WTC11 (cell line): ENCODE measurements around the gene HAPLN3. TPM values are rescaled to one million over a fixed set of nuclear protein-coding genes. Genes with fewer than 3 reads are reported as not detected.

Experiments
- ATAC-seq: fragments of 200-7000 bp; cut with Tn5 transposase; 2 replicates; pipeline ENCODE4 v1.10.0; 2021; ENCODE audit warnings: mild to moderate bottlenecking, moderate library complexity
- CTCF ChIA-PET: fragments of 300-600 bp; sonication (Branson Sonifier 250); formaldehyde crosslinking; loops from one replicate; lab custom pipeline; 2021; ENCODE audit warnings: antibody characterized with exemption; lab: Charles Lee
- POLR2A ChIA-PET: fragments of 350-600 bp; sonication (Branson Sonifier 250); formaldehyde crosslinking; loops from one replicate; lab custom pipeline; 2021; ENCODE audit warnings: antibody characterized with exemption; lab: Charles Lee
- DNase-seq: peaks from one replicate; pipeline ENCODE4 v3.0.0; 2021; ENCODE audit warnings: low spot score
- H3K27ac Mint-ChIP-seq: 2 replicates; pipeline ENCODE4 v1.8.0; 2021; ENCODE audit warnings: mixed read lengths
- H3K27me3 Mint-ChIP-seq: 2 replicates; pipeline ENCODE4 v1.8.0; 2021; ENCODE audit warnings: low read depth, mild to moderate bottlenecking, moderate library complexity, mixed read lengths
- H3K36me3 Mint-ChIP-seq: 2 replicates; pipeline ENCODE4 v1.8.0; 2021; ENCODE audit warnings: mixed read lengths
- H3K4me1 Mint-ChIP-seq: 2 replicates; pipeline ENCODE4 v1.8.0; 2022; ENCODE audit warnings: mixed read lengths
- H3K4me3 Mint-ChIP-seq: 2 replicates; pipeline ENCODE4 v1.8.0; 2021; ENCODE audit warnings: mild to moderate bottlenecking, moderate library complexity, mixed read lengths
- H3K9me3 Mint-ChIP-seq: 2 replicates; pipeline ENCODE4 v1.8.0; 2021; ENCODE audit warnings: mixed read lengths
- CDX4 ChIP-seq: fragments of 250-450 bp; sonication (Bioruptor Pico); IDR thresholded peaks from 2 replicates; pipeline ENCODE4 v1.9.0; 2021; ENCODE audit warnings: moderate library complexity, mild to moderate bottlenecking, inconsistent platforms, borderline replicate concordance
- CREM ChIP-seq: sonication (generic); formaldehyde crosslinking; IDR thresholded peaks from 2 replicates; pipeline ENCODE4 v1.8.1; 2022; ENCODE audit warnings: mild to moderate bottlenecking, missing genetic modification reagents, moderate library complexity
- CTCF ChIP-seq: fragments of 200-600 bp; IDR thresholded peaks from 2 replicates; pipeline ENCODE4 v1.8.0; 2022; ENCODE audit warnings: antibody characterized with exemption
- E2F4 ChIP-seq: sonication (generic); formaldehyde crosslinking; IDR thresholded peaks from 2 replicates; pipeline ENCODE4 v1.8.1; 2022; ENCODE audit warnings: low read depth, mild to moderate bottlenecking, moderate library complexity, missing genetic modification reagents, borderline replicate concordance
- FOXJ3 ChIP-seq: sonication (generic); formaldehyde crosslinking; IDR thresholded peaks from 2 replicates; pipeline ENCODE4 v1.9.0; 2021; ENCODE audit warnings: missing genetic modification reagents, mild to moderate bottlenecking, borderline replicate concordance
- FOXK1 ChIP-seq: sonication (generic); formaldehyde crosslinking; IDR thresholded peaks from 2 replicates; pipeline ENCODE4 v1.8.0; 2022; ENCODE audit warnings: mild to moderate bottlenecking, moderate library complexity, missing genetic modification reagents
- GABPB1 ChIP-seq: sonication (generic); formaldehyde crosslinking; IDR thresholded peaks from 2 replicates; pipeline ENCODE4 v1.8.1; 2023; ENCODE audit warnings: mild to moderate bottlenecking, missing genetic modification reagents
- GRHL2 ChIP-seq: fragments of 250-450 bp; sonication (Bioruptor Pico); IDR thresholded peaks from 2 replicates; pipeline ENCODE4 v1.8.0; 2022; ENCODE audit warnings: mild to moderate bottlenecking, moderate library complexity; ENCODE audit not compliant: insufficient replicate concordance, severe bottlenecking
- HMGXB4 ChIP-seq: sonication (generic); formaldehyde crosslinking; IDR thresholded peaks from 2 replicates; pipeline ENCODE4 v1.8.1; 2023; ENCODE audit warnings: mild to moderate bottlenecking, moderate library complexity, missing genetic modification reagents
- IRF2 ChIP-seq: sonication (generic); formaldehyde crosslinking; IDR thresholded peaks from 2 replicates; pipeline ENCODE4 v1.8.0; 2022; ENCODE audit warnings: low read depth, missing genetic modification reagents, borderline replicate concordance
- MYBL2 ChIP-seq: sonication (generic); formaldehyde crosslinking; IDR thresholded peaks from 2 replicates; pipeline ENCODE4 v1.8.1; 2023; ENCODE audit warnings: mild to moderate bottlenecking, moderate library complexity, missing genetic modification reagents
- NFYB ChIP-seq: sonication (generic); formaldehyde crosslinking; conservative IDR thresholded peaks from 2 replicates; pipeline ENCODE4 v1.8.0; 2022; ENCODE audit warnings: low read depth, missing genetic modification reagents
- NR3C1 ChIP-seq: sonication (generic); formaldehyde crosslinking; conservative IDR thresholded peaks from 2 replicates; pipeline ENCODE4 v1.8.1; 2023; ENCODE audit warnings: low read depth, mild to moderate bottlenecking, missing genetic modification reagents
- TEAD4 ChIP-seq: sonication (generic); formaldehyde crosslinking; IDR thresholded peaks from 2 replicates; pipeline ENCODE4 v1.8.0; 2022; ENCODE audit warnings: mild to moderate bottlenecking, missing genetic modification reagents
- USF1 ChIP-seq: sonication (generic); formaldehyde crosslinking; IDR thresholded peaks from 2 replicates; pipeline ENCODE4 v1.8.0; 2022; ENCODE audit warnings: mild to moderate bottlenecking, missing genetic modification reagents
- ZNF232 ChIP-seq: sonication (generic); formaldehyde crosslinking; IDR thresholded peaks from 2 replicates; pipeline ENCODE4 v1.8.0; 2022; ENCODE audit warnings: mild to moderate bottlenecking, missing genetic modification reagents
- ZNF396 ChIP-seq: fragments of 250-450 bp; sonication (Bioruptor Pico); IDR thresholded peaks from 2 replicates; pipeline ENCODE4 v1.8.0; 2021; ENCODE audit warnings: mild to moderate bottlenecking, moderate library complexity, borderline replicate concordance
- ZNF423 ChIP-seq: fragments of 250-450 bp; sonication (Bioruptor Pico); IDR thresholded peaks from 2 replicates; pipeline ENCODE4 v2.1.2; 2022; ENCODE audit warnings: mild to moderate bottlenecking, moderate library complexity
- ZSCAN18 ChIP-seq: fragments of 250-450 bp; sonication (Bioruptor Pico); IDR thresholded peaks from 2 replicates; pipeline ENCODE4 v2.1.2; 2022; ENCODE audit warnings: mild to moderate bottlenecking, moderate library complexity
- total RNA-seq: library from RNA; stranded (reverse); gene quantifications from 3 replicates; pipeline ENCODE4 v1.2.3, GENCODE V29; 2021
- TF ChIP-seq, protein P1 (sequence below): sonication (generic); formaldehyde crosslinking; conservative IDR thresholded peaks from 2 replicates; pipeline ENCODE4 v1.8.1; 2022; ENCODE audit warnings: mild to moderate bottlenecking, missing genetic modification reagents
- TF ChIP-seq, protein P2 (sequence below): sonication (generic); formaldehyde crosslinking; IDR thresholded peaks from 2 replicates; pipeline ENCODE4 v1.8.1; 2022; ENCODE audit warnings: low read depth, missing genetic modification reagents, borderline replicate concordance
- TF ChIP-seq, protein P3 (sequence below): sonication (generic); formaldehyde crosslinking; IDR thresholded peaks from 2 replicates; pipeline ENCODE4 v1.8.1; 2023; ENCODE audit warnings: mild to moderate bottlenecking, missing genetic modification reagents
- TF ChIP-seq, protein P4 (sequence below): sonication (generic); formaldehyde crosslinking; IDR thresholded peaks from 2 replicates; pipeline ENCODE4 v1.8.0; 2023; ENCODE audit warnings: missing genetic modification reagents

HAPLN3 gene
- total RNA-seq, 1 experiment from 2014 or later: 50.6 TPM

GRCh38 chr15:88913017-88913849 is 17.9 kb upstream of the HAPLN3 start, which contains the start of gene MFGE8:
Gene MFGE8 (minus strand): TSS chr15:88913379. CDS start chr15:88913319, 60 bp downstream.
- peaks cover 45% of the 10 kb centered on the region for H3K4me1 Mint-ChIP-seq
- ChIA-PET POLR2A (interaction anchor here (0.6 to 3.4 kb wide), 6 partner anchors 8 to 175 kb away, joined by 3 to 17 read pairs (median 4); partner anchors contain the start of gene ABHD2), CTCF (interaction anchor here (1.6 to 3.6 kb wide), 2 partner anchors 8 to 216 kb away, joined by 6 to 18 read pairs; no protein-coding TSS in a partner anchor)
- ATAC-seq (peak; percentile 89), DNase-seq (peak; percentile 92)
- peak within 1 kb of the TSS; percentile 85 for H3K4me3 Mint-ChIP-seq
- H3K27me3 Mint-ChIP-seq: no peaks in the 10 kb centered on the region
- H3K36me3 Mint-ChIP-seq: peaks cover 38% of the 10 kb centered on the region
- peak within 1 kb of the TSS; percentile 93 for H3K27ac Mint-ChIP-seq
- peaks cover 3% of the 10 kb centered on the region; the same call in 1 of the 2 replicates for H3K9me3 Mint-ChIP-seq
- TF ChIP-seq ZNF396 (CRISPR knock-in tag) (no peak), USF1 (CRISPR knock-in tag) (peak; percentile 7; the same call in 1 of the 2 replicates), MYBL2 (0 out of 2 replicates have a peak, but pooled peaks have one; percentile 14), HMGXB4 (CRISPR knock-in tag) (peak; percentile 49; the same call in 1 of the 2 replicates), ZNF232 (CRISPR knock-in tag) (no peak), NFYB (0 out of 2 replicates have a peak, but pooled peaks have one; percentile 21), FOXJ3 (no peak), CDX4 (CRISPR knock-in tag) (no peak), FOXK1 (CRISPR knock-in tag) (peak; percentile 65), IRF2 (no peak), ZSCAN18 (CRISPR knock-in tag) (no peak), ZNF423 (CRISPR knock-in tag) (peak; percentile 82; the same call in 1 of the 2 replicates), E2F4 (no peak), TEAD4 (CRISPR knock-in tag) (no peak), NR3C1 (no peak), GRHL2 (CRISPR knock-in tag) (no peak), CREM (no peak), GABPB1 (CRISPR knock-in tag) (no peak), CTCF (no peak)
- TF ChIP-seq, protein P1, sequence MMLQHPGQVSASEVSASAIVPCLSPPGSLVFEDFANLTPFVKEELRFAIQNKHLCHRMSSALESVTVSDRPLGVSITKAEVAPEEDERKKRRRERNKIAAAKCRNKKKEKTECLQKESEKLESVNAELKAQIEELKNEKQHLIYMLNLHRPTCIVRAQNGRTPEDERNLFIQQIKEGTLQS: no peak
- TF ChIP-seq, protein P2, sequence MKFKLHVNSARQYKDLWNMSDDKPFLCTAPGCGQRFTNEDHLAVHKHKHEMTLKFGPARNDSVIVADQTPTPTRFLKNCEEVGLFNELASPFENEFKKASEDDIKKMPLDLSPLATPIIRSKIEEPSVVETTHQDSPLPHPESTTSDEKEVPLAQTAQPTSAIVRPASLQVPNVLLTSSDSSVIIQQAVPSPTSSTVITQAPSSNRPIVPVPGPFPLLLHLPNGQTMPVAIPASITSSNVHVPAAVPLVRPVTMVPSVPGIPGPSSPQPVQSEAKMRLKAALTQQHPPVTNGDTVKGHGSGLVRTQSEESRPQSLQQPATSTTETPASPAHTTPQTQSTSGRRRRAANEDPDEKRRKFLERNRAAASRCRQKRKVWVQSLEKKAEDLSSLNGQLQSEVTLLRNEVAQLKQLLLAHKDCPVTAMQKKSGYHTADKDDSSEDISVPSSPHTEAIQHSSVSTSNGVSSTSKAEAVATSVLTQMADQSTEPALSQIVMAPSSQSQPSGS (CRISPR knock-in tag): no peak
- TF ChIP-seq, protein P3, sequence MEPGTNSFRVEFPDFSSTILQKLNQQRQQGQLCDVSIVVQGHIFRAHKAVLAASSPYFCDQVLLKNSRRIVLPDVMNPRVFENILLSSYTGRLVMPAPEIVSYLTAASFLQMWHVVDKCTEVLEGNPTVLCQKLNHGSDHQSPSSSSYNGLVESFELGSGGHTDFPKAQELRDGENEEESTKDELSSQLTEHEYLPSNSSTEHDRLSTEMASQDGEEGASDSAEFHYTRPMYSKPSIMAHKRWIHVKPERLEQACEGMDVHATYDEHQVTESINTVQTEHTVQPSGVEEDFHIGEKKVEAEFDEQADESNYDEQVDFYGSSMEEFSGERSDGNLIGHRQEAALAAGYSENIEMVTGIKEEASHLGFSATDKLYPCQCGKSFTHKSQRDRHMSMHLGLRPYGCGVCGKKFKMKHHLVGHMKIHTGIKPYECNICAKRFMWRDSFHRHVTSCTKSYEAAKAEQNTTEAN (CRISPR knock-in tag): no peak; the same call in 1 of the 2 replicates
- TF ChIP-seq, protein P4, sequence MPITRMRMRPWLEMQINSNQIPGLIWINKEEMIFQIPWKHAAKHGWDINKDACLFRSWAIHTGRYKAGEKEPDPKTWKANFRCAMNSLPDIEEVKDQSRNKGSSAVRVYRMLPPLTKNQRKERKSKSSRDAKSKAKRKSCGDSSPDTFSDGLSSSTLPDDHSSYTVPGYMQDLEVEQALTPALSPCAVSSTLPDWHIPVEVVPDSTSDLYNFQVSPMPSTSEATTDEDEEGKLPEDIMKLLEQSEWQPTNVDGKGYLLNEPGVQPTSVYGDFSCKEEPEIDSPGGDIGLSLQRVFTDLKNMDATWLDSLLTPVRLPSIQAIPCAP: no peak
